Measurements from ENCODE around the gene KIAA1217. TPM values are rescaled to one million over a fixed set of nuclear protein-coding genes. Genes with fewer than 3 reads are reported as not detected.

KIAA1217 gene
- total RNA-seq, 1 experiment from 2014 or later = 23.4 TPM

DNA sequence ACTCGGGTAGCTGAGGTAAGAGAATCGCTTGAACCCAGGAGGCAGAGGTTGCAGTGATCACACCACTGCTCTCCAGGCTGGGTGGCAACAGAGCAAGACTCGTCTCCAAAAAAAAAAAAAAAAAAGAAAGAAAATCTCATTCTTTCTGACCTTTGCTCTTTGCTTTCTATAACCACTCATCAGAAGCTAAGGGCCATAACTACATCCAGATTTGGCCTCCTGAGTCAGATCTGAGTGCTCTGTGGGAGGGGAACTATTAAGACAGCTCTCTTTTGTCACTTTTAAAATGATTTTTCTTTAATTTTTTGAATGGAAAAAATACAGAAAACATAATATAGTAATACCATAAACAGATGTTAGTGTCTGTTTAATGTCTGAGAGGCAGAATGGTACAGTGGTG is 210.1 kb downstream of the KIAA1217 start:
- Mint-ChIP-seq H3K36me3 (no peaks in the 10 kb centered on the region), H3K9me3 (no peaks in the 10 kb centered on the region), H3K4me3 (no peak overlapping the region), H3K27ac (no peak overlapping the region), H3K27me3 (ENCODE audit: low read depth) (no peaks in the 10 kb centered on the region), H3K4me1 (peaks cover 14% of the 10 kb centered on the region)
- TF ChIP-seq, protein P1, sequence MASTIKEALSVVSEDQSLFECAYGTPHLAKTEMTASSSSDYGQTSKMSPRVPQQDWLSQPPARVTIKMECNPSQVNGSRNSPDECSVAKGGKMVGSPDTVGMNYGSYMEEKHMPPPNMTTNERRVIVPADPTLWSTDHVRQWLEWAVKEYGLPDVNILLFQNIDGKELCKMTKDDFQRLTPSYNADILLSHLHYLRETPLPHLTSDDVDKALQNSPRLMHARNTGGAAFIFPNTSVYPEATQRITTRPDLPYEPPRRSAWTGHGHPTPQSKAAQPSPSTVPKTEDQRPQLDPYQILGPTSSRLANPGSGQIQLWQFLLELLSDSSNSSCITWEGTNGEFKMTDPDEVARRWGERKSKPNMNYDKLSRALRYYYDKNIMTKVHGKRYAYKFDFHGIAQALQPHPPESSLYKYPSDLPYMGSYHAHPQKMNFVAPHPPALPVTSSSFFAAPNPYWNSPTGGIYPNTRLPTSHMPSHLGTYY (CRISPR knock-in tag; IDR thresholded peaks at IDR 0.05) = no peak
- TF ChIP-seq ZNF121 (CRISPR knock-in tag; IDR thresholded peaks at IDR 0.05) = no peak
- TF ChIP-seq NFATC4 (CRISPR knock-in tag; IDR thresholded peaks at IDR 0.05) = no peak
- TF ChIP-seq NFYB (CRISPR knock-in tag; conservative IDR thresholded peaks at IDR 0.05; ENCODE audit: low read depth) = no peak
- TF ChIP-seq ARID4B (CRISPR knock-in tag; IDR thresholded peaks at IDR 0.05; ENCODE audit: borderline replicate concordance) = no peak
- no peak for TF ChIP-seq NFE2L1 (CRISPR knock-in tag; IDR thresholded peaks at IDR 0.05)
- no peak for TF ChIP-seq FOXP1 (CRISPR knock-in tag; IDR thresholded peaks at IDR 0.05; ENCODE audit: borderline replicate concordance)
- no peak for TF ChIP-seq CREB1 (CRISPR knock-in tag; IDR thresholded peaks at IDR 0.05)
- TF ChIP-seq, protein P2, sequence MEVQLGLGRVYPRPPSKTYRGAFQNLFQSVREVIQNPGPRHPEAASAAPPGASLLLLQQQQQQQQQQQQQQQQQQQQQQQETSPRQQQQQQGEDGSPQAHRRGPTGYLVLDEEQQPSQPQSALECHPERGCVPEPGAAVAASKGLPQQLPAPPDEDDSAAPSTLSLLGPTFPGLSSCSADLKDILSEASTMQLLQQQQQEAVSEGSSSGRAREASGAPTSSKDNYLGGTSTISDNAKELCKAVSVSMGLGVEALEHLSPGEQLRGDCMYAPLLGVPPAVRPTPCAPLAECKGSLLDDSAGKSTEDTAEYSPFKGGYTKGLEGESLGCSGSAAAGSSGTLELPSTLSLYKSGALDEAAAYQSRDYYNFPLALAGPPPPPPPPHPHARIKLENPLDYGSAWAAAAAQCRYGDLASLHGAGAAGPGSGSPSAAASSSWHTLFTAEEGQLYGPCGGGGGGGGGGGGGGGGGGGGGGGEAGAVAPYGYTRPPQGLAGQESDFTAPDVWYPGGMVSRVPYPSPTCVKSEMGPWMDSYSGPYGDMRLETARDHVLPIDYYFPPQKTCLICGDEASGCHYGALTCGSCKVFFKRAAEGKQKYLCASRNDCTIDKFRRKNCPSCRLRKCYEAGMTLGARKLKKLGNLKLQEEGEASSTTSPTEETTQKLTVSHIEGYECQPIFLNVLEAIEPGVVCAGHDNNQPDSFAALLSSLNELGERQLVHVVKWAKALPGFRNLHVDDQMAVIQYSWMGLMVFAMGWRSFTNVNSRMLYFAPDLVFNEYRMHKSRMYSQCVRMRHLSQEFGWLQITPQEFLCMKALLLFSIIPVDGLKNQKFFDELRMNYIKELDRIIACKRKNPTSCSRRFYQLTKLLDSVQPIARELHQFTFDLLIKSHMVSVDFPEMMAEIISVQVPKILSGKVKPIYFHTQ (CRISPR knock-in tag; IDR thresholded peaks at IDR 0.05) = no peak
- no peak for TF ChIP-seq NR2C2 (CRISPR knock-in tag; IDR thresholded peaks at IDR 0.05)
- no peak for TF ChIP-seq MXD4 (CRISPR knock-in tag; IDR thresholded peaks at IDR 0.05; ENCODE audit: borderline replicate concordance)
- no peak for TF ChIP-seq CREM (CRISPR knock-in tag; IDR thresholded peaks at IDR 0.05)
- no peak for TF ChIP-seq ZNF232 (CRISPR knock-in tag; IDR thresholded peaks at IDR 0.05)
- TF ChIP-seq TP53 (CRISPR knock-in tag; IDR thresholded peaks at IDR 0.05) = no peak
- POLR2A ChIA-PET = interaction anchor here (0.6 kb wide), 1 partner anchor 484 kb away, joined by 3 read pairs; no protein-coding TSS in a partner anchor
- CTCF ChIA-PET = interaction anchor here (0.7 to 2.1 kb wide), 2 partner anchors 99 to 1770 kb away, joined by 3 to 5 read pairs; no protein-coding TSS in a partner anchor
- DNase-seq (ENCODE audit: low spot score) (no peak), ATAC-seq (no peak)

- H3K27ac Mint-ChIP-seq = no peak overlapping the region
- no peak overlapping the region for H3K4me3 Mint-ChIP-seq
- no peaks in the 10 kb centered on the region for H3K36me3 Mint-ChIP-seq
- H3K4me1 Mint-ChIP-seq = no peaks in the 10 kb centered on the region
- ATAC-seq = no peak
- ChIA-PET CTCF (no interaction called here), POLR2A (no interaction called here)
- no peak for DNase-seq (ENCODE audit: low spot score)
- no peaks in the 10 kb centered on the region for H3K9me3 Mint-ChIP-seq
- no peaks in the 10 kb centered on the region for H3K27me3 Mint-ChIP-seq (ENCODE audit: low read depth)
- TF ChIP-seq TCF7 (CRISPR knock-in tag; IDR thresholded peaks at IDR 0.05; ENCODE audit: low read depth) = no peak
- TF ChIP-seq IRF2 (CRISPR knock-in tag; IDR thresholded peaks at IDR 0.05; ENCODE audit: borderline replicate concordance, low read depth) = no peak
- TF ChIP-seq, protein P3, sequence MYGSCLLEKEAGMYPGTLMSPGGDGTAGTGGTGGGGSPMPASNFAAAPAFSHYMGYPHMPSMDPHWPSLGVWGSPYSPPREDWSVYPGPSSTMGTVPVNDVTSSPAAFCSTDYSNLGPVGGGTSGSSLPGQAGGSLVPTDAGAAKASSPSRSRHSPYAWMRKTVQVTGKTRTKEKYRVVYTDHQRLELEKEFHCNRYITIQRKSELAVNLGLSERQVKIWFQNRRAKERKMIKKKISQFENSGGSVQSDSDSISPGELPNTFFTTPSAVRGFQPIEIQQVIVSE (CRISPR knock-in tag; IDR thresholded peaks at IDR 0.05; ENCODE audit: borderline replicate concordance) = no peak
- no peak for TF ChIP-seq ZNF121 (CRISPR knock-in tag; IDR thresholded peaks at IDR 0.05)
- TF ChIP-seq SMAD3 (CRISPR knock-in tag; IDR thresholded peaks at IDR 0.05; ENCODE audit: borderline replicate concordance) = no peak
- no peak for TF ChIP-seq SMAD4 (CRISPR knock-in tag; IDR thresholded peaks at IDR 0.05)
- no peak for TF ChIP-seq HMGXB4 (CRISPR knock-in tag; IDR thresholded peaks at IDR 0.05)
- TF ChIP-seq TEAD1 (CRISPR knock-in tag; IDR thresholded peaks at IDR 0.05) = no peak
- no peak for TF ChIP-seq NFATC4 (CRISPR knock-in tag; IDR thresholded peaks at IDR 0.05)
- TF ChIP-seq ZBTB21 (CRISPR knock-in tag; IDR thresholded peaks at IDR 0.05; ENCODE audit: borderline replicate concordance) = no peak
Measured at GRCh38 chr10:24425151-24425550, 216.2 kb downstream of the KIAA1217 start.
